Astrocyte of the cerebellum (primary cell): ENCODE results near the gene TCF4.

Experiments used
- DNase-seq: peaks from one replicate; pipeline ENCODE4 v3.0.0-alpha.2; 2011; ENCODE audit warnings: low read depth
- H3K4me3 ChIP-seq: 2 replicates; pipeline ENCODE4 v1.5.1; 2011; ENCODE audit warnings: mild to moderate bottlenecking, low read depth, low read length, moderate library complexity
- CTCF ChIP-seq: IDR thresholded peaks from 2 replicates; pipeline ENCODE4 v1.5.1; 2012; ENCODE audit warnings: low read length, low read depth, moderate library complexity, mild to moderate bottlenecking; ENCODE audit errors: missing control alignments
- in situ Hi-C: cut with HindIII; loops from 2 replicates; pipeline ENCODE4 v1.10.0; 2017; ENCODE audit warnings: low sequenced_read_pairs

Gene TCF4

GRCh38 chr18:55245211-55245614, 342.8 kb downstream of the TCF4 start:
- TF ChIP-seq CTCF = no peak
- no peak for DNase-seq
- H3K4me3 ChIP-seq = no peak overlapping the region
- in situ Hi-C loops = no loop called here

GRCh38 chr18:55244546-55244945, 343.4 kb downstream of the TCF4 start:
- no peak for TF ChIP-seq CTCF
- H3K4me3 ChIP-seq = no peak overlapping the region
- DNase-seq = no peak
- in situ Hi-C loops = no loop called here

- no peak overlapping the region for H3K4me3 ChIP-seq
- in situ Hi-C loops = no loop called here
- TF ChIP-seq CTCF = no peak
- DNase-seq = peak; percentile 75
These were observed 344.1 kb downstream of the TCF4 start for GRCh38 chr18:55243857-55244256.

GRCh38 chr18:55243255-55243654, 344.7 kb downstream of the TCF4 start:
- in situ Hi-C loops = no loop called here
- no peak overlapping the region for H3K4me3 ChIP-seq
- TF ChIP-seq CTCF = no peak
- DNase-seq = no peak

GRCh38 chr18:55240978-55241377, 347.0 kb downstream of the TCF4 start:
- no peak for TF ChIP-seq CTCF
- in situ Hi-C loops = no loop called here
- no peak overlapping the region for H3K4me3 ChIP-seq
- DNase-seq = no peak

- no peak for DNase-seq
- no peak for TF ChIP-seq CTCF
- H3K4me3 ChIP-seq = no peak overlapping the region
- in situ Hi-C loops = no loop called here
These were observed 348.3 kb downstream of the TCF4 start for GRCh38 chr18:55239740-55240139.

- H3K4me3 ChIP-seq = no peak overlapping the region
- no peak for DNase-seq
- in situ Hi-C loops = no loop called here
- TF ChIP-seq CTCF = no peak
These were observed 350.3 kb downstream of the TCF4 start for GRCh38 chr18:55237660-55238059.
